Esophagus squamous epithelium (tissue), 5 donors: ENCODE measurements around the gene SULT2B1. TPM values are rescaled to one million over a fixed set of nuclear protein-coding genes. Genes with fewer than 3 reads are reported as not detected.
A peak's percentile ranks its signal among the peaks of the same experiment; 100 is the strongest.

Experiments
- DNase-seq: peaks from one replicate; lab custom pipeline; 2025; lab: John Stamatoyannopoulos, UW
- H3K27ac ChIP-seq, 4 donors: fragments of 200-600 bp; sonication (generic); one replicate each; pipeline ENCODE4 v1.5.1; 2016 to 2019; ENCODE audit warnings: mild to moderate bottlenecking in 1 of 4
- H3K27me3 ChIP-seq, 4 donors: fragments of 200-600 bp; sonication (generic); 1 replicate in 3 of 4; 2 replicates in 1 of 4; pipeline versions ENCODE4 v1.5.1 to v1.6.0; 2017 to 2021; ENCODE audit warnings: antibody characterized with exemption in 1 of 4
- H3K36me3 ChIP-seq, 3 donors: fragments of 200-600 bp; sonication (generic); one replicate each; pipeline ENCODE4 v1.5.1; 2016 to 2019
- H3K4me1 ChIP-seq, 3 donors: fragments of 200-600 bp; sonication (generic); one replicate each; pipeline ENCODE4 v1.5.1; 2017 to 2019
- H3K4me3 ChIP-seq, 4 donors: fragments of 200-600 bp; sonication (generic); 1 replicate in 3 of 4; 2 replicates in 1 of 4; pipeline ENCODE4 v1.5.1; 2016 to 2019; ENCODE audit warnings: mild to moderate bottlenecking in 2 of 4, moderate library complexity in 1 of 4
- H3K9me3 ChIP-seq, 3 donors: fragments of 200-600 bp; sonication (generic); one replicate each; pipeline ENCODE4 v1.5.1; 2016 to 2019
- POLR2A ChIP-seq, 4 donors: fragments of 450-650 bp; IDR thresholded peaks; one replicate each; pipeline ENCODE4 v1.6.1; 2017; ENCODE audit warnings: antibody characterized with exemption in 4 of 4, mild to moderate bottlenecking in 4 of 4, moderate library complexity in 3 of 4
- WGBS, 2 donors: methylation state at CpG; one replicate each; pipeline ENCODE4 v1.1.5; 2018; 5-methylcytosine and 5-hydroxymethylcytosine counted together
- intact Hi-C: fragments of 100-400 bp; cut with DNase I; formaldehyde crosslinking; loops from one replicate; pipeline ENCODE4 v1.15.0; 2022
- total RNA-seq, 4 donors: library from RNA; depleted of rRNA; stranded (reverse); fragments of >200 nt; gene quantifications; one replicate each; pipeline ENCODE4 v1.1.0, GENCODE V29; 2016
- TF ChIP-seq, protein P1 (sequence below), 6 experiments: fragments of 450-650 bp in 4 of 6; fragments of 200-600 bp in 2 of 6; sonication (generic) in 2 of 6; IDR thresholded peaks; one replicate each; pipeline ENCODE4 v1.5.1; 2016 to 2019; ENCODE audit warnings: antibody characterized with exemption in 6 of 6, mild to moderate bottlenecking in 4 of 6, moderate library complexity in 4 of 6
- donor health status: DM: yes; HTN: yes; CAD: no.

SULT2B1 gene
- total RNA-seq, 4 donors from 2014 or later, result 84.8 to 253 (median 150) TPM

GRCh38 chr19:48634424-48635262, 82.7 kb downstream of the SULT2B1 start:
- WGBS, 2 donors, result 6 to 13% methylated on average over 10 to 14 of the region's 37 CpGs
- Histone ChIP-seq H3K36me3 (peaks cover 0 to 35% (median 0%) of the 10 kb centered on the region in 3 donors), H3K27me3 (no peaks in the 10 kb centered on the region), H3K27ac (peak overlapping the region; percentile 95 to 98 (median 96)), H3K4me1 (peaks cover 48 to 90% (median 55%) of the 10 kb centered on the region in 3 donors), H3K4me3 (peak overlapping the region; percentile 63 to 86 (median 76)), H3K9me3 (no peaks in the 10 kb centered on the region)
- DNase-seq, result peak; percentile 84
- intact Hi-C loops, result no loop called here
- peak in 3 of 4 donors; percentile 49 to 86 (median 69) for TF ChIP-seq POLR2A (IDR thresholded peaks at IDR 0.05)
- TF ChIP-seq, protein P1, sequence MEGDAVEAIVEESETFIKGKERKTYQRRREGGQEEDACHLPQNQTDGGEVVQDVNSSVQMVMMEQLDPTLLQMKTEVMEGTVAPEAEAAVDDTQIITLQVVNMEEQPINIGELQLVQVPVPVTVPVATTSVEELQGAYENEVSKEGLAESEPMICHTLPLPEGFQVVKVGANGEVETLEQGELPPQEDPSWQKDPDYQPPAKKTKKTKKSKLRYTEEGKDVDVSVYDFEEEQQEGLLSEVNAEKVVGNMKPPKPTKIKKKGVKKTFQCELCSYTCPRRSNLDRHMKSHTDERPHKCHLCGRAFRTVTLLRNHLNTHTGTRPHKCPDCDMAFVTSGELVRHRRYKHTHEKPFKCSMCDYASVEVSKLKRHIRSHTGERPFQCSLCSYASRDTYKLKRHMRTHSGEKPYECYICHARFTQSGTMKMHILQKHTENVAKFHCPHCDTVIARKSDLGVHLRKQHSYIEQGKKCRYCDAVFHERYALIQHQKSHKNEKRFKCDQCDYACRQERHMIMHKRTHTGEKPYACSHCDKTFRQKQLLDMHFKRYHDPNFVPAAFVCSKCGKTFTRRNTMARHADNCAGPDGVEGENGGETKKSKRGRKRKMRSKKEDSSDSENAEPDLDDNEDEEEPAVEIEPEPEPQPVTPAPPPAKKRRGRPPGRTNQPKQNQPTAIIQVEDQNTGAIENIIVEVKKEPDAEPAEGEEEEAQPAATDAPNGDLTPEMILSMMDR (IDR thresholded peaks at IDR 0.05), result peak in 1 of 6 experiments; percentile 2

- peak in 3 of 4 donors; percentile 68 to 92 (median 85) for TF ChIP-seq POLR2A (IDR thresholded peaks at IDR 0.05)
- TF ChIP-seq, protein P1 (IDR thresholded peaks at IDR 0.05), result no peak
- peaks cover 45 to 86% (median 52%) of the 10 kb centered on the region in 3 donors for H3K4me1 ChIP-seq
- peak overlapping the region; percentile 95 to 98 (median 96) for H3K27ac ChIP-seq
- intact Hi-C loops, result no loop called here
- DNase-seq, result no peak
- H3K4me3 ChIP-seq, result peak overlapping the region; percentile 63 to 86 (median 76)
- H3K36me3 ChIP-seq, result peaks cover 0 to 27% (median 0%) of the 10 kb centered on the region in 3 donors
- WGBS, 2 donors, result 0 to 8% methylated on average over 3 of the region's 67 CpGs
- no peaks in the 10 kb centered on the region for H3K9me3 ChIP-seq
- no peaks in the 10 kb centered on the region for H3K27me3 ChIP-seq
Measured at GRCh38 chr19:48635263-48635965, 83.4 kb downstream of the SULT2B1 start.

DNA sequence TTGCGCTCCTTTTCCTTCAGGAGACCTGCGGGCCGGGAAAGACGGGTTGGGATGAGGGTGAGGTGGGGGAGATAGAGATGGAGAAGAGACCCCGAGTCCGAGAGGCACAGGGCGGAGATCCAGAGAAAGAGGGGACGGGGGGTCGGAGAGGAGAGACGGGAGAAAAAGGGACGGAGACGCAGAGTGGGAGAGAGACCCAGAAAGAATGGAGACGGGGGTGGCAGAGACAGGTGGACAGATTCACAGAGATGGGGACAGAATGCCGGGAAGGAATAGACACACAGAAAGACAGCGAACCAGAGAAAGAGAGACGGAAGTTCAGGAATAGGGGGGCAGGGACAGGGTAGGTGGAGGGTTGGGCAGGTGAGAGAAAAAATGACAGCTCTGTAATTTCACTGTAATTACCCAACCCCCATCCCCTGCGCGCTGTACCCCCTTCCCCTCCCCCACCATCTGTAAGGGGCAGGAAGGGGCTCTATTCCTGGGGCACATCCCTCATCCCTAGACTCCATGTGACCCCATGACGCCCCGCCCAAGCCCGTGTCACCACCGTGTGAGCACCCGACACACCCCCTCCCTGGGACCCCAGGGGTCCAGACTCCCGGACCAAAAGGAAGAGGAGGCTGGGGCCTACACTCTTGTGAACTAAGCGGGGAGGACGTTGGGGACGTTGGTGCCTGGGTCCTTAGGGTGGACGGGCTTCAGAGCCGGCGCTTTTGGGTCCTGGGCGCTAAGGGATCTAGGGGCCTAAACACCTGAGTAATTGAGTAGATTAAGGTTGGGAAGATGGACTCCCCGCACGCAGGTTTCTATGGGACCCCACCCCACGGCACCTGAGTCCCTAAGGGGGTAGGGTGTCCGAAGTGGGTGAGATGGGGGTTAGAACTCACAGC, 84.2 kb downstream of the SULT2B1 start:
- Histone ChIP-seq H3K27me3 (no peaks in the 10 kb centered on the region), H3K27ac (peak overlapping the region; percentile 95 to 98 (median 96)), H3K36me3 (peaks cover 0 to 19% (median 0%) of the 10 kb centered on the region in 3 donors), H3K4me3 (peak overlapping the region; percentile 63 to 86 (median 76)), H3K9me3 (no peaks in the 10 kb centered on the region), H3K4me1 (peaks cover 37 to 78% (median 46%) of the 10 kb centered on the region in 3 donors)
- intact Hi-C loops, result no loop called here
- TF ChIP-seq, protein P1 (IDR thresholded peaks at IDR 0.05), result no peak
- TF ChIP-seq POLR2A (IDR thresholded peaks at IDR 0.05), result no peak
- no peak for DNase-seq
- 0 to 1% methylated on average over 19 to 21 of the region's 35 CpGs for WGBS, 2 donors

- peak within 1 kb of the TSS; percentile 63 to 86 (median 76) for H3K4me3 ChIP-seq
- TF ChIP-seq, protein P1 (IDR thresholded peaks at IDR 0.05), result peak in 3 of 6 experiments; percentile 3 to 39 (median 21)
- peak in 2 of 4 donors; percentile 12 to 74 for TF ChIP-seq POLR2A (IDR thresholded peaks at IDR 0.05)
- WGBS, 2 donors, result 0% methylated on average over 3 to 14 of the region's 40 CpGs
- no peaks in the 10 kb centered on the region for H3K9me3 ChIP-seq
- intact Hi-C loops, result no loop called here
- H3K27me3 ChIP-seq, result no peaks in the 10 kb centered on the region
- peak within 1 kb of the TSS; percentile 95 to 98 (median 96) for H3K27ac ChIP-seq
- peaks cover 36 to 71% (median 45%) of the 10 kb centered on the region in 3 donors for H3K4me1 ChIP-seq
- DNase-seq, result peak; percentile 93
- peaks cover 0 to 12% (median 0%) of the 10 kb centered on the region in 3 donors for H3K36me3 ChIP-seq
Measured at GRCh38 chr19:48636859-48637448, 85.0 kb downstream of the SULT2B1 start, which contains the start of gene DBP. Gene DBP, minus strand, starts transcription at chr19:48637379. Its CDS starts 385 bp downstream, at chr19:48636994.
